Nucleus accumbens (tissue), 56 donors: ENCODE results near the gene CIB1.
"Not testable (repeated sequence)": the region's sequence is repeated elsewhere in the genome, so short reads cannot be mapped to it uniquely, and the experiment has no call there.

Source experiments
- DNase-seq, 56 donors: peaks; one replicate each; lab custom pipeline; 2025; lab: John Stamatoyannopoulos, UW

Gene CIB1

GRCh38 chr15:90201130-90201943 lies 32.4 kb downstream of the CIB1 start, which contains the start of gene SEMA4B:
Gene SEMA4B (plus strand): TSS chr15:90201330. CDS start chr15:90201579, 249 bp downstream.
- peak in 47 of 56 donors; percentile 17 to 80 (median 51) for DNase-seq

GRCh38 chr15:90200534-90201129 lies 33.1 kb downstream of the CIB1 start:
- peak in 11 of 56 donors; percentile 13 to 72 (median 37) for DNase-seq

- no peak for DNase-seq
Measured at GRCh38 chr15:90194655-90195054, 39.1 kb downstream of the CIB1 start.

- DNase-seq = peak in 28 of 56 donors; percentile 7 to 69 (median 27)
Measured at GRCh38 chr15:90192961-90193786, 40.6 kb downstream of the CIB1 start.

GRCh38 chr15:90191794-90192509 lies 41.8 kb downstream of the CIB1 start:
- DNase-seq = peak; percentile 26 to 96 (median 80)

- no peak for DNase-seq
Measured at GRCh38 chr15:90191344-90191687, 42.4 kb downstream of the CIB1 start.

GRCh38 chr15:90190606-90191343 lies 43.0 kb downstream of the CIB1 start:
- no peak for DNase-seq

- no peak for DNase-seq
Measured at GRCh38 chr15:90189781-90190467, 43.8 kb downstream of the CIB1 start.

- DNase-seq = no peak
Measured at GRCh38 chr15:90188914-90189748, 44.6 kb downstream of the CIB1 start.

GRCh38 chr15:90188065-90188464 lies 45.7 kb downstream of the CIB1 start:
- not testable (repeated sequence) for DNase-seq

- DNase-seq = peak in 3 of 56 donors; percentile 15 to 29 (median 15)
Measured at GRCh38 chr15:90187257-90187868, 46.4 kb downstream of the CIB1 start.

- peak in 55 of 56 donors; percentile 21 to 89 (median 65) for DNase-seq
Measured at GRCh38 chr15:90184786-90185704, 48.7 kb downstream of the CIB1 start.

- peak in 41 of 56 donors; percentile 13 to 76 (median 52) for DNase-seq
Measured at GRCh38 chr15:90184119-90184785, 49.5 kb downstream of the CIB1 start.

- no peak for DNase-seq
Measured at GRCh38 chr15:90181776-90182175, 52.0 kb downstream of the CIB1 start.
